MM.1S (cell line): ENCODE data around the gene KRTAP10-5.

Experiments
- EZH2 ChIP-seq: fragments of 300-600 bp; sonication (generic); optimal IDR thresholded peaks from 2 replicates; pipeline ENCODE3; 2017; ENCODE audit warnings: low read depth, mild to moderate bottlenecking, antibody characterized with exemption, low read length, mixed read lengths
- EZH2phosphoT487 ChIP-seq: fragments of 300-600 bp; sonication (generic); IDR thresholded peaks from 2 replicates; pipeline ENCODE4 v1.6.1; 2018; ENCODE audit warnings: antibody characterized with exemption, low read length
- TF ChIP-seq, protein P1 (sequence below): fragments of 300-600 bp; sonication (generic); IDR thresholded peaks from 2 replicates; pipeline ENCODE4 v1.5.1; 2016; ENCODE audit warnings: antibody characterized with exemption, low read length, mixed read lengths

DNA sequence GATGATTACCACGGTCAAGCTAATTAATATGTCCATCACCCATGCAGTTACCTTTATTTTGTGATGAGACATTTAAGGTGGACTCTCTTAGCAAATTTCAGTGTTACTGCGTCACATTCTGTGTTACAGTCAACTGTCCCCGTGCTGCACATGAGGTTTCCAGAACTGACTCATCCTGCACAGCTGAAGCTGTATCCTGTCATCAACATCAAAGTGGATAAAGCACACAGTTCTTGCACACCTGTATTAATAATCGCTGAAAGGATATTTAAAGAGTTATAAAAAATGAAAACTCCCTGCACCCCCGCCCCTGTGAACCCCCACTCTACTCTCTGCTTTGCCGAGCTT, 3.4 kb upstream of the KRTAP10-5 start:
- no peak for TF ChIP-seq EZH2phosphoT487
- TF ChIP-seq, protein P1, sequence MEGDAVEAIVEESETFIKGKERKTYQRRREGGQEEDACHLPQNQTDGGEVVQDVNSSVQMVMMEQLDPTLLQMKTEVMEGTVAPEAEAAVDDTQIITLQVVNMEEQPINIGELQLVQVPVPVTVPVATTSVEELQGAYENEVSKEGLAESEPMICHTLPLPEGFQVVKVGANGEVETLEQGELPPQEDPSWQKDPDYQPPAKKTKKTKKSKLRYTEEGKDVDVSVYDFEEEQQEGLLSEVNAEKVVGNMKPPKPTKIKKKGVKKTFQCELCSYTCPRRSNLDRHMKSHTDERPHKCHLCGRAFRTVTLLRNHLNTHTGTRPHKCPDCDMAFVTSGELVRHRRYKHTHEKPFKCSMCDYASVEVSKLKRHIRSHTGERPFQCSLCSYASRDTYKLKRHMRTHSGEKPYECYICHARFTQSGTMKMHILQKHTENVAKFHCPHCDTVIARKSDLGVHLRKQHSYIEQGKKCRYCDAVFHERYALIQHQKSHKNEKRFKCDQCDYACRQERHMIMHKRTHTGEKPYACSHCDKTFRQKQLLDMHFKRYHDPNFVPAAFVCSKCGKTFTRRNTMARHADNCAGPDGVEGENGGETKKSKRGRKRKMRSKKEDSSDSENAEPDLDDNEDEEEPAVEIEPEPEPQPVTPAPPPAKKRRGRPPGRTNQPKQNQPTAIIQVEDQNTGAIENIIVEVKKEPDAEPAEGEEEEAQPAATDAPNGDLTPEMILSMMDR = no peak
- no peak for TF ChIP-seq EZH2
